HG03521 (cell line): ENCODE measurements around the gene SH3GL3.
A peak's percentile ranks its signal among the peaks of the same experiment; 100 is the strongest.

Experiments used
- ATAC-seq: cut with Tn5 transposase; IDR thresholded peaks from one replicate; pipeline ENCODE4 v1.9.1; 2021; ENCODE audit warnings: mild to moderate bottlenecking, moderate library complexity; ENCODE audit not compliant: unreplicated experiment

Gene SH3GL3

GRCh38 chr15:83503595-83504364 is 56.6 kb downstream of the SH3GL3 start:
- ATAC-seq: no peak

GRCh38 chr15:83504365-83504764 is 57.2 kb downstream of the SH3GL3 start:
- no peak for ATAC-seq

GRCh38 chr15:83510001-83510400 is 62.9 kb downstream of the SH3GL3 start:
- ATAC-seq: no peak

GRCh38 chr15:83512459-83512858 is 65.3 kb downstream of the SH3GL3 start:
- ATAC-seq: no peak

GRCh38 chr15:83514584-83514983 is 67.4 kb downstream of the SH3GL3 start:
- ATAC-seq: no peak

- ATAC-seq: no peak
Observed at GRCh38 chr15:83515164-83515563, 68.0 kb downstream of the SH3GL3 start.

GRCh38 chr15:83516935-83517334 is 69.8 kb downstream of the SH3GL3 start:
- no peak for ATAC-seq

- ATAC-seq: no peak
Observed at GRCh38 chr15:83526319-83526718, 79.2 kb downstream of the SH3GL3 start.

GRCh38 chr15:83533410-83533962 is 86.3 kb downstream of the SH3GL3 start:
- ATAC-seq: no peak

GRCh38 chr15:83537606-83538005 is 90.5 kb downstream of the SH3GL3 start:
- ATAC-seq: no peak

GRCh38 chr15:83538682-83539081 is 91.5 kb downstream of the SH3GL3 start:
- no peak for ATAC-seq

- ATAC-seq: no peak
Observed at GRCh38 chr15:83545804-83546511, 98.8 kb downstream of the SH3GL3 start.

- ATAC-seq: no peak
Observed at GRCh38 chr15:83546512-83546888, 99.4 kb downstream of the SH3GL3 start.

GRCh38 chr15:83547168-83547567 is 100.0 kb downstream of the SH3GL3 start:
- no peak for ATAC-seq

- no peak for ATAC-seq
Observed at GRCh38 chr15:83549623-83550022, 102.5 kb downstream of the SH3GL3 start.

- ATAC-seq: no peak
Observed at GRCh38 chr15:83554558-83554957, 107.4 kb downstream of the SH3GL3 start.

GRCh38 chr15:83555383-83555782 is 108.2 kb downstream of the SH3GL3 start:
- no peak for ATAC-seq

- no peak for ATAC-seq
Observed at GRCh38 chr15:83556068-83556467, 108.9 kb downstream of the SH3GL3 start.

- no peak for ATAC-seq
Observed at GRCh38 chr15:83556754-83557153, 109.6 kb downstream of the SH3GL3 start.

- no peak for ATAC-seq
Observed at GRCh38 chr15:83558146-83558545, 111.0 kb downstream of the SH3GL3 start.

GRCh38 chr15:83559310-83559966 is 112.3 kb downstream of the SH3GL3 start:
- ATAC-seq: peak; percentile 64

- no peak for ATAC-seq
Observed at GRCh38 chr15:83561661-83562060, 114.5 kb downstream of the SH3GL3 start.
